B cell (primary cell): Measurements from ENCODE around the gene MTUS2. TPM values are rescaled to one million over a fixed set of nuclear protein-coding genes. Genes with fewer than 3 reads are reported as not detected.

Experiments used
- ATAC-seq: fragments of 200-7000 bp; cut with Tn5 transposase; one replicate; pipeline ENCODE4 v1.10.0; 2021; ENCODE audit warnings: low read depth, mild to moderate bottlenecking, moderate number of reproducible peaks, moderate library complexity
- CTCF ChIA-PET: fragments of 350-600 bp; sonication (Branson Sonifier 250); formaldehyde crosslinking; loops from one replicate; lab custom pipeline; 2021; ENCODE audit warnings: antibody characterized with exemption, inconsistent platforms; lab: Charles Lee
- POLR2A ChIA-PET: fragments of 350-600 bp; sonication (Branson Sonifier 250); formaldehyde crosslinking; loops from one replicate; lab custom pipeline; 2021; ENCODE audit warnings: antibody characterized with exemption; lab: Charles Lee
- DNase-seq: peaks from one replicate; pipeline ENCODE4 v3.0.0; 2013
- H2AFZ ChIP-seq: 2 replicates; pipeline ENCODE4 v1.6.1; 2012; ENCODE audit warnings: mild to moderate bottlenecking, low read depth, low read length; ENCODE audit not compliant: insufficient read depth, poor library complexity, severe bottlenecking
- H3K27ac ChIP-seq, 2 donors: 1 replicate in 1 of 2; 2 replicates in 1 of 2; pipeline ENCODE4 v1.5.1; 2012 to 2013; ENCODE audit warnings: low read length in 2 of 2, mild to moderate bottlenecking in 2 of 2, moderate library complexity in 1 of 2
- H3K27me3 ChIP-seq, 4 experiments: fragments of 200-600 bp in 1 of 4; sonication (generic) in 1 of 4; replicated peaks in 1 of 4; 1 replicate in 2 of 4; 2 replicates in 2 of 4; pipeline versions ENCODE4 v1.6.1 to v1.7.0; 2013 to 2016; ENCODE audit warnings: low read length in 3 of 4, mild to moderate bottlenecking in 2 of 4, mixed read lengths in 1 of 4, moderate library complexity in 1 of 4; ENCODE audit not compliant: insufficient read depth in 4 of 4, control insufficient read depth in 3 of 4; ENCODE audit errors: control extremely low read depth in 1 of 4
- H3K36me3 ChIP-seq, 2 experiments: replicated peaks in 1 of 2; 1 replicate in 1 of 2; 2 replicates in 1 of 2; pipeline versions ENCODE4 v1.6.1 to v1.7.1; 2013; ENCODE audit warnings: low read length in 1 of 2; ENCODE audit not compliant: insufficient read depth in 2 of 2, control insufficient read depth in 1 of 2; ENCODE audit errors: control extremely low read depth in 1 of 2, extremely low read depth in 1 of 2
- H3K4me1 ChIP-seq, 2 donors: fragments of 200-600 bp in 1 of 2; sonication (generic) in 1 of 2; 1 replicate in 1 of 2; 2 replicates in 1 of 2; pipeline versions ENCODE4 v1.5.1 to v1.6.1; 2013 to 2017; ENCODE audit warnings: low read length in 2 of 2; ENCODE audit not compliant: control insufficient read depth in 2 of 2, insufficient read depth in 2 of 2
- H3K4me2 ChIP-seq: replicated peaks from 2 replicates; pipeline ENCODE3; 2012; ENCODE audit warnings: mild to moderate bottlenecking, low read depth, low read length; ENCODE audit not compliant: poor library complexity, severe bottlenecking
- H3K4me3 ChIP-seq, 5 experiments: fragments of 200-600 bp in 1 of 5; sonication (generic) in 1 of 5; 1 replicate in 3 of 5; 2 replicates in 2 of 5; pipeline versions ENCODE4 v1.5.1 to v1.7.0; 2011 to 2016; ENCODE audit warnings: low read length in 4 of 5, mild to moderate bottlenecking in 4 of 5, low read depth in 2 of 5, control low read depth in 1 of 5, moderate library complexity in 1 of 5; ENCODE audit not compliant: insufficient read depth in 1 of 5; ENCODE audit errors: control extremely low read depth in 1 of 5, extremely low read depth in 1 of 5
- H3K79me2 ChIP-seq: fragments of 200-600 bp; sonication (generic); one replicate; pipeline ENCODE4 v1.6.0; 2016; ENCODE audit warnings: low read length; ENCODE audit not compliant: control insufficient read depth, insufficient read depth
- H3K9ac ChIP-seq: fragments of 200-600 bp; sonication (generic); 2 replicates; pipeline ENCODE4 v1.6.1; 2017; ENCODE audit warnings: mild to moderate bottlenecking, low read length, moderate library complexity
- H3K9me3 ChIP-seq, 3 donors: one replicate each; pipeline versions ENCODE4 v1.6.1 to v1.7.1; 2013; ENCODE audit warnings: low read length in 2 of 3; ENCODE audit not compliant: control insufficient read depth in 2 of 3, insufficient read depth in 1 of 3; ENCODE audit errors: control extremely low read depth in 1 of 3
- H4K20me1 ChIP-seq: 2 replicates; pipeline ENCODE4 v1.6.0; 2012; ENCODE audit warnings: mild to moderate bottlenecking, low read length; ENCODE audit not compliant: insufficient read depth, control insufficient read depth, poor library complexity, severe bottlenecking
- H3K27ac Mint-ChIP-seq: one replicate; pipeline ENCODE4 v1.8.0; 2021; ENCODE audit warnings: mixed read lengths
- H3K27me3 Mint-ChIP-seq: one replicate; pipeline ENCODE4 v1.8.0; 2021; ENCODE audit warnings: mixed read lengths
- H3K4me1 Mint-ChIP-seq: one replicate; pipeline ENCODE4 v1.8.0; 2021; ENCODE audit warnings: mixed read lengths
- H3K4me3 Mint-ChIP-seq: one replicate; pipeline ENCODE4 v1.8.0; 2021; ENCODE audit warnings: mixed read lengths
- H3K9me3 Mint-ChIP-seq: one replicate; pipeline ENCODE4 v1.8.0; 2022; ENCODE audit warnings: mixed read lengths; ENCODE audit not compliant: insufficient read depth
- CTCF ChIP-seq: fragments of 200-600 bp; IDR thresholded peaks from one replicate; pipeline ENCODE4 v1.8.0; 2022; ENCODE audit warnings: antibody characterized with exemption, mild to moderate bottlenecking
- EZH2 ChIP-seq: IDR thresholded peaks from 2 replicates; pipeline ENCODE4 v1.6.1; 2012; ENCODE audit warnings: borderline replicate concordance, low read depth, mild to moderate bottlenecking, moderate library complexity, low read length; ENCODE audit not compliant: insufficient read depth, poor library complexity, severe bottlenecking
- WGBS: methylation state at CpG from one replicate; pipeline ENCODE4 v1.1.5; 2013; ENCODE audit warnings: missing lambda C conversion rate; ENCODE audit not compliant: insufficient coverage; 5-methylcytosine and 5-hydroxymethylcytosine counted together
- intact Hi-C: fragments of 100-400 bp; cut with micrococcal nuclease; formaldehyde crosslinking; loops from one replicate; pipeline ENCODE4 v1.10.0; 2022
- polyA plus RNA-seq: library from polyadenylated mRNA; depleted of rRNA; stranded (reverse); fragments of >200 nt; gene quantifications from 2 replicates; pipeline ENCODE4 v1.2.3, GENCODE V29; 2012
- total RNA-seq, 2 donors: library from RNA; stranded (reverse); fragments of 120-200 nt in 1 of 2; gene quantifications; 1 replicate in 1 of 2; 2 replicates in 1 of 2; pipeline versions ENCODE4 v1.2.3 to v1.2.4, GENCODE V29; 2013 to 2022

Gene MTUS2
- total and polyA plus RNA-seq, 2 donors (not counting 1 experiment from before 2014, with no cell fraction given): 0.12 TPM; not detected in 1

GRCh38 chr13:29510651-29511084, 690.5 kb downstream of the MTUS2 start:
- POLR2A ChIA-PET: no interaction called here
- H2AFZ ChIP-seq: no peak overlapping the region
- CTCF ChIA-PET: interaction anchor here (1.4 to 5.6 kb wide), 4 partner anchors 21 to 603 kb away, joined by 3 to 113 read pairs (median 38); no protein-coding TSS in a partner anchor
- no peaks in the 10 kb centered on the region for H3K79me2 ChIP-seq
- TF ChIP-seq EZH2: no peak
- no peak for TF ChIP-seq CTCF
- Mint-ChIP-seq H3K27me3 (no peaks in the 10 kb centered on the region), H3K4me3 (no peak overlapping the region), H3K9me3 (no peaks in the 10 kb centered on the region), H3K27ac (no peak overlapping the region), H3K4me1 (peaks cover 6% of the 10 kb centered on the region)
- H3K4me1 ChIP-seq: no peaks in the 10 kb centered on the region
- DNase-seq (no peak), ATAC-seq (no peak)
- H3K27me3 ChIP-seq: peaks cover 0 to 6% (median 0%) of the 10 kb centered on the region in 4 experiments
- no peak overlapping the region for H3K4me3 ChIP-seq
- H3K9me3 ChIP-seq: no peaks in the 10 kb centered on the region
- 97% methylated on average over 7 of the region's 10 CpGs for WGBS
- H3K36me3 ChIP-seq: peaks cover 0 to 16% of the 10 kb centered on the region in 2 experiments
- H3K27ac ChIP-seq: no peak overlapping the region
- no peak overlapping the region for H3K4me2 ChIP-seq
- no peaks in the 10 kb centered on the region for H4K20me1 ChIP-seq
- H3K9ac ChIP-seq: no peak overlapping the region
- intact Hi-C loops: no loop called here

GRCh38 chr13:29511106-29511796, 691.1 kb downstream of the MTUS2 start:
- Mint-ChIP-seq H3K27me3 (no peaks in the 10 kb centered on the region), H3K4me3 (no peak overlapping the region), H3K27ac (no peak overlapping the region), H3K9me3 (no peaks in the 10 kb centered on the region), H3K4me1 (peaks cover 6% of the 10 kb centered on the region)
- POLR2A ChIA-PET: no interaction called here
- Histone ChIP-seq H3K9ac (no peak overlapping the region), H3K79me2 (no peaks in the 10 kb centered on the region), H2AFZ (no peak overlapping the region), H3K27me3 (no peaks in the 10 kb centered on the region), H3K9me3 (no peaks in the 10 kb centered on the region), H4K20me1 (no peaks in the 10 kb centered on the region), H3K36me3 (peaks cover 0 to 22% of the 10 kb centered on the region in 2 experiments), H3K4me1 (no peaks in the 10 kb centered on the region), H3K27ac (no peak overlapping the region), H3K4me2 (no peak overlapping the region), H3K4me3 (no peak overlapping the region)
- ATAC-seq: no peak
- no peak for DNase-seq
- intact Hi-C loops: no loop called here
- CTCF ChIA-PET: interaction anchor here (5.6 kb wide), 1 partner anchor 602 kb away, joined by 113 read pairs; no protein-coding TSS in a partner anchor
- 97% methylated on average over 8 of the region's 12 CpGs for WGBS
- TF ChIP-seq CTCF: no peak
- no peak for TF ChIP-seq EZH2
